HG02763 (cell line): ENCODE results near the gene DDX27.

Source experiments
- ATAC-seq: cut with Tn5 transposase; IDR thresholded peaks from one replicate; pipeline ENCODE4 v1.9.1; 2021; ENCODE audit warnings: mild to moderate bottlenecking, moderate library complexity; ENCODE audit not compliant: unreplicated experiment

DDX27 gene

DNA sequence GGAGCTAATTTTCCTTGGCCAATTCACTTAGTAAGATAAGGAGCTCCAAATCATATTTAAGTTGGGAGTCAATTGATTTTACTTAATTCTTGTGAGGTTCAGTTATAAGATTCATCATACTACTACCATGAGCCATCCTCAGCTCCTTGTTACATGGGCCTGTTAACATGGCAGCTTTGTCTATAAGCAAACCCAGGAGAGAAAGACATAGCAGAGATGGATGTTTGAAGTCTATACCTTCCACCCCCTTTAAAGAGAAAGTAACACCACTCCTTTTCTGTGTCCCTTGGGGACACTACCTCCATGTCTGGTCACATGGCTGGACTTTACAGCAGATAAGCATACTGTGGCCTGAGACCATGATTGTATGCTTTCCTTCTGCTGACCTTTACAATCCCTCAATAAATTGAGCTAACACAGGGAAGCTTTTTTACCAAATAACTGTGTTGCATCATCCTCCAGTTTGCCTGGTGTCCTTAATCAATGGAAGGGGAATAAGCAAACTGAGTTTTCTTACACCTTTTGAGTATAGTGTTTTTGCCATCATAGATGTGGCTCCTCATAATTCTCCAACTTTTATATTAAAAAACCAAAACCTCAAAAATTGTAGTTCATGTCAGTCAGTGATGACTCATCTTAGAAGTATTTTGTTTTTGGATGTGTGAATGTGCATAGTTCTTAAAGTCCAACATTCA is 68.5 kb downstream of the DDX27 start:
- no peak for ATAC-seq

DNA sequence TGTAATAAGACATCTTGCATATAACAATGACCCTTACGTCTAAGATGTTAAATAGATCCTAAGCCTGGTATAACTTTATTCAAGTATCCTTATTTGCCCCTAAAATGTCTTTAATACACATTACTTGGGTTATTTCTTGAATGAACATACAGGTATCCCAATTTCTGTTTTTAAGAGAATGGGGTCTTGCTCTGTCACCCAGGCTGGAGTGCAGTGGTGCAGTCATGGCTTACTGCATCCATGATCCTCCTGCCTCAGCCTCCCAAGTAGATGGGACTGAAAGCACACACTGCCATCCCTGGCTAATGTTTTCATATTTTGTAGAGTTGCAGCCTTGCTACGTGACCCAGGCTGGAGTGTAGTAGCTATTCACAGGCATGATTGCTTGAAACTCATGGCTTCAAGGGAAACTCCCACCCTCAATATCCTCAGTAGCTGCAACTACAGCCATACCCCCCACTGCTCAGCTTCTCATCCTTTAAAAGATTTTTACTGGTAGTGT is 69.1 kb downstream of the DDX27 start:
- ATAC-seq = no peak

DNA sequence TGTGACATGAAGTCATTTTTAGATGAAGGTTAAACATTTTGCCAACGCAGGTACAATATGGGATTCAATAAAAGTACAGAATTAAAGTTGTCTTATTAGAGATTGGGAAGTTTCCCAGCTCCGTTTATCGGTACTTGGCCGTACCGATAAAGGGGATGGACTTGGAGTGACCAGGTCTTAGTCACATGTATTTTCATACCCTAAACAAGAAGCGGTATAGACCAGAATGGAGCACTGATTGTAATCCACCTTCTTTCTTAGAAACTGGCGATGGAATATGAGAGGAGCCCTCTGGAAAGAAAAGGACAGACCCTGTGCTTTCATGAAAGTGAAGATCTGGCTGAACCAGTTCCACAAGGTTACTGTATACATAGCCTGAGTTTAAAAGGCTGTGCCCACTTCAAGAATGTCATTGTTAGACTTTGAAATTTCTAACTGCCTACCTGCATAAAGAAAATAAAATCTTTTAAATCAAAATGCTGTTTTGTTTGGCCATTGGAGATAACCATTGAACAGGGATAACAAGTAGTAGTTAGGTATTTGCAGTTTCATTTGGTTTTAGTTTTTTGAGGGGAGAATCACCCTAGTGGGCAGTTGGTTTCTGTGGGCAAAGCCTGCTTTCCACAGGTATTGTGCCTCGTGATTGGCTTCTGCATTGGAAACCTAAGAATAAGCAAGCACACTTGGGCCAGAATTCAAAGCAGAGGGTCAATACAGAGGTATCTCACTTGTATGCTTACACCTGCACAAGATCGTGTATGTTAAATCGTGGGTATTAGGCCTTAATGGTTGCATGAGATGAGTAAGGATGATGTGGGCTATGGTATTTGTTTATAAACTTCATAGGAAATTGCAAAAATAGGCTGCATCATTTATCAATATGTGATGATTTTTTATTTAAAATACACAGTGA is 69.8 kb downstream of the DDX27 start:
- ATAC-seq = no peak

DNA sequence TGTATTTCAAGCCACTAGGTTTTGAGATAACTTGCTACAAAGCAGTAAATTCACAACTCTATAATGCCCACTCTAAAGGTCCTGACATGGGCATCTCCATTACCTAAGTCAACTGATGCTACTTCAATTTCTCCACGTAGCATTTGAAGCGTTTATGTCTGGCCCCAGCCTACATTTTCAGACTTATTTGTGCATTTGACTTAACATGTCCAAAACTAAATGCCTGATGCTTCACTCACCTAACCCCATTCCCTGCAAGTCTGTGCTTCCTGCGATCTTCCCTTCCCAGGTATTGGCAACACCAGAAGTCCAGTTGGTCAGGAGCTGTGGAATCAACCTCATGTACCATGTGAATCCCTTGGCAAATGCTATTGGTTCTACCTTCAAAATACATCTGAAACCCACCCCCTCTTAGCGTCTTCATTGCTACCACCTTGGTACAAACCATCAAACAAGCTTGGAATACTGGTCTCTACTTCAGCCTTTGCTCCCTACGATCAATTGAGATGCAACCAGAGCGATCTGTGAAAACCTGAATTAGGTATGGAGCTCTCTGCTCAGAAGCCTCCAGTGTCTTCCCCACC is 71.5 kb downstream of the DDX27 start:
- ATAC-seq = no peak

DNA sequence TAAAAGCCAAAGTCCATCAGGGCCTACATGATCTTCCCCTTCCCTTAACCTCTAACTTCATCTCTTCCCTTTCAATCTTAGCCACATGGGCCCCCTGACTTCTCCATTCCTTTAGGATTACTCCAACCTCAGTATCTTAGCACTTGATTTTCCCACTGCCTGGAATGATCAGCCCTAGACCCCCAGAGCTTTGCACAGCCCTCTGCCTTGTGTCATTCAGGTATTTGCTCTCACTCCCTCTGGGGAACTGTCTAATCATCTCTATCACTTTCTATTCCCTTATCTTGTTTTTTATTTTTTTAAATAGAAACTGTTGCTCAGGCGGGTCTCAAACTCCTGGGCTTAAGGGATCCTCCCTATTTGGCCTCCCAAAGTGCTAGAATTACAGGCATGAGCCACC is 72.0 kb downstream of the DDX27 start:
- ATAC-seq = no peak

DNA sequence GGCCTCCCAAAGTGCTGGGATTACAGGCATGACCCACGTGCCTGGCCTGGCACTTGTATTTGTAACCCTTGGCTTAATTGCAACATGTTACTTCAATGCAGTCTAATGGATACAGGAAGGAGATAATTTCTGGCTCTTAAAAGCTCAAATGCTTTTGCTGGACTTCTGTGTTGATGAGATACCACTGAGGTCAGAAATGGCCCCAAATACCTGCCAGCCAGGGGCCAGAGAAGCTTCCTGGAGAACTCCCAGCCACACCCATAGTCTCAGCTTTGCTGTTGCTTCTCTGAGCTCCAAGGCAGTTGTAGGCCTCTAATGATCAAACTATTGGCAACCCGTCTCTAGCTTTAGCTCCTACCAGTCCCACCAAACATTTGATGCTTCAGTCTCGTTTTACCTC is 72.8 kb downstream of the DDX27 start:
- ATAC-seq = no peak

DNA sequence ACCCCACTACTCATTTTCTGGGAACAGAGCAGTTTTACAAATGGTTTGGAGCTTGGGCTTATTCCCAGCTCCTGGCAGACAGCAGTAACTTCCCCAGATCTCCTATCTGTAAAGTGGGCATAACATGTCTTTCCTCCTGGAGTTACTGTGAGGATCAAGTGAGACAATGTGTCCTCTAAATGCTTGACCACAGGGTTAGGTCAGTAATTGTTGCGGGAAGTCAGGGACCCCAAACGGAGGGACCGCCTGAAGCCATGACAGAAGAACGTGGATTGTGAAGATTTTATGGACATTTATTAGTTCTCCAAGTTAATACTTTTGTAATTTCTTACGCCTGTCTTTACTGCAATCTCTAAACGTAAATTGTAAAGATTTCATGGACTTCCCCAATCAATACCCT is 73.9 kb downstream of the DDX27 start:
- ATAC-seq = no peak
